SK-N-SH treated with all-trans-retinoic acid at 6 μM for 48 hours (cell line): ENCODE results near the gene SOWAHB.

Experiments used
- ATAC-seq: fragments of 200-7000 bp; cut with Tn5 transposase; 3 replicates; pipeline ENCODE4 v1.9.1; 2020; ENCODE audit warnings: mild to moderate bottlenecking, moderate library complexity
- ARNTL ChIP-seq: fragments of 450-650 bp; formaldehyde crosslinking; IDR thresholded peaks from 2 replicates; pipeline ENCODE4 v1.5.0; 2020; ENCODE audit warnings: low read depth, mild to moderate bottlenecking, moderate library complexity, borderline replicate concordance
- BACH2 ChIP-seq: fragments of 250-450 bp; sonication (Bioruptor Pico); IDR thresholded peaks from 2 replicates; pipeline ENCODE4 v1.9.0; 2021; ENCODE audit warnings: mild to moderate bottlenecking, borderline replicate concordance
- GLIS3 ChIP-seq: fragments of 250-450 bp; sonication (Bioruptor Pico); IDR thresholded peaks from 2 replicates; pipeline ENCODE4 v1.5.0; 2020; ENCODE audit warnings: mild to moderate bottlenecking, moderate library complexity
- OSR1 ChIP-seq: fragments of 250-450 bp; sonication (Bioruptor Pico); IDR thresholded peaks from 2 replicates; pipeline ENCODE4 v1.8.0; 2022; ENCODE audit warnings: moderate library complexity, mild to moderate bottlenecking, inconsistent platforms
- PPARA ChIP-seq: fragments of 250-450 bp; sonication (Bioruptor Pico); IDR thresholded peaks from 2 replicates; pipeline ENCODE4 v1.5.0; 2020; ENCODE audit warnings: mild to moderate bottlenecking, borderline replicate concordance
- RARB ChIP-seq: fragments of 250-450 bp; sonication (Bioruptor Pico); IDR thresholded peaks from 2 replicates; pipeline ENCODE4 v1.8.0; 2021; ENCODE audit warnings: mild to moderate bottlenecking, moderate library complexity
- SNAI2 ChIP-seq: fragments of 250-450 bp; sonication (Bioruptor Pico); IDR thresholded peaks from 2 replicates; pipeline ENCODE4 v1.5.0; 2020; ENCODE audit warnings: mild to moderate bottlenecking, moderate library complexity
- TCF4 ChIP-seq: fragments of 250-450 bp; sonication (Bioruptor Pico); IDR thresholded peaks from 2 replicates; pipeline ENCODE4 v1.8.0; 2021; ENCODE audit warnings: mild to moderate bottlenecking, moderate library complexity, borderline replicate concordance
- TOX ChIP-seq: fragments of 250-450 bp; sonication (Bioruptor Pico); IDR thresholded peaks from 2 replicates; pipeline ENCODE4 v1.8.0; 2021; ENCODE audit warnings: mild to moderate bottlenecking, moderate library complexity, borderline replicate concordance
- ZFP30 ChIP-seq: fragments of 450-650 bp; formaldehyde crosslinking; IDR thresholded peaks from 2 replicates; pipeline ENCODE4 v1.5.0; 2022; ENCODE audit warnings: mild to moderate bottlenecking, moderate library complexity
- ZNF565 ChIP-seq: fragments of 450-650 bp; formaldehyde crosslinking; conservative IDR thresholded peaks from 2 replicates; pipeline ENCODE4 v1.5.0; 2020; ENCODE audit warnings: low read depth, mild to moderate bottlenecking, moderate library complexity
- TF ChIP-seq, protein P1 (sequence below): fragments of 250-450 bp; sonication (Bioruptor Pico); IDR thresholded peaks from 2 replicates; pipeline ENCODE4 v1.5.1; 2021; ENCODE audit warnings: mild to moderate bottlenecking, moderate library complexity
- TF ChIP-seq, protein P2 (sequence below): fragments of 250-450 bp; sonication (Bioruptor Pico); IDR thresholded peaks from 2 replicates; pipeline ENCODE4 v1.5.0; 2020; ENCODE audit warnings: mild to moderate bottlenecking, moderate library complexity
- TF ChIP-seq, protein P3 (sequence below): fragments of 250-450 bp; sonication (Bioruptor Pico); IDR thresholded peaks from 2 replicates; pipeline ENCODE4 v1.8.0; 2020; ENCODE audit warnings: mild to moderate bottlenecking, moderate library complexity, borderline replicate concordance
- TF ChIP-seq, protein P4 (sequence below): fragments of 250-450 bp; sonication (Bioruptor Pico); IDR thresholded peaks from 2 replicates; pipeline ENCODE4 v1.5.1; 2020; ENCODE audit warnings: low read depth, mild to moderate bottlenecking, moderate library complexity
- TF ChIP-seq, protein P5 (sequence below): fragments of 250-450 bp; sonication (Bioruptor Pico); IDR thresholded peaks from 2 replicates; pipeline ENCODE4 v1.8.0; 2021; ENCODE audit warnings: low read depth, mild to moderate bottlenecking, moderate library complexity, borderline replicate concordance

The SOWAHB gene

DNA sequence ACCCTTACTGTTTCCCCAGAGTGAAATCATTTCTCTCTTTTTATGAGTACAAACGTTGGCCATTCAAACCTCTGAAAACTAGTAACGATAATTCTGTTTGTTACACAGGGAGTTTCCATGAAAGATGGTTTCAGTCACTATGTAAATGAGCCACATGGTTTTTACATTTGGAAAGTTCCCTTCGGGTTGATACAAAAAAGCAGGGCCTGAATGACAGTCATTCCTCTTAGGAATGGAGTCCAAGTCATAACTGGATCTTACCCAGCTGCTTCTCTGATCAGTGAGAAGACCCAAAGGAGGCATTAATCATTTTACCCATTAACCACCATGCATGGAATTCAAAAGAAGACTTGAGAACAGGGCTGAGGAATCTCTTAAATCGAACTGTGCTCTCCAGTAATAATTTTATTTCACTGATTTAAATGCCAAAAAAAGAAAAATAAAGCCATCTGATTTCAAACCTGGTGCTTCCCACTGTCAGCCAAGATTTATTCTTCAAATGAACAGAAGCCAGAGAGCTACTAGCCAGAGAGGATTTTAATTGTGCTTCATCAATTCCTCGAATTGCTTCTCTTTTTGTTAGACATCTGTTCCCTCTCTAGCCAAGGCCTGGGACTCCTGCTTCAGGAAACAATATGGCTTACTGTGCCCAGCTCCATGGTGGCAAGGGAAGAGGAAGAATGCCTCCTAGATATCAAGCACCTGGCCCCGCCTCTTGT is 3.2 kb downstream of the SOWAHB start:
- TF ChIP-seq BACH2 (no peak), ZFP30 (CRISPR knock-in tag) (no peak), OSR1 (no peak), GLIS3 (CRISPR knock-in tag) (no peak), TCF4 (CRISPR knock-in tag) (no peak), RARB (no peak), ARNTL (no peak)
- TF ChIP-seq, protein P1, sequence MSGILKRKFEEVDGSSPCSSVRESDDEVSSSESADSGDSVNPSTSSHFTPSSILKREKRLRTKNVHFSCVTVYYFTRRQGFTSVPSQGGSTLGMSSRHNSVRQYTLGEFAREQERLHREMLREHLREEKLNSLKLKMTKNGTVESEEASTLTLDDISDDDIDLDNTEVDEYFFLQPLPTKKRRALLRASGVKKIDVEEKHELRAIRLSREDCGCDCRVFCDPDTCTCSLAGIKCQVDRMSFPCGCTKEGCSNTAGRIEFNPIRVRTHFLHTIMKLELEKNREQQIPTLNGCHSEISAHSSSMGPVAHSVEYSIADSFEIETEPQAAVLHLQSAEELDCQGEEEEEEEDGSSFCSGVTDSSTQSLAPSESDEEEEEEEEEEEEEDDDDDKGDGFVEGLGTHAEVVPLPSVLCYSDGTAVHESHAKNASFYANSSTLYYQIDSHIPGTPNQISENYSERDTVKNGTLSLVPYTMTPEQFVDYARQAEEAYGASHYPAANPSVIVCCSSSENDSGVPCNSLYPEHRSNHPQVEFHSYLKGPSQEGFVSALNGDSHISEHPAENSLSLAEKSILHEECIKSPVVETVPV, result no peak
- TF ChIP-seq, protein P2, sequence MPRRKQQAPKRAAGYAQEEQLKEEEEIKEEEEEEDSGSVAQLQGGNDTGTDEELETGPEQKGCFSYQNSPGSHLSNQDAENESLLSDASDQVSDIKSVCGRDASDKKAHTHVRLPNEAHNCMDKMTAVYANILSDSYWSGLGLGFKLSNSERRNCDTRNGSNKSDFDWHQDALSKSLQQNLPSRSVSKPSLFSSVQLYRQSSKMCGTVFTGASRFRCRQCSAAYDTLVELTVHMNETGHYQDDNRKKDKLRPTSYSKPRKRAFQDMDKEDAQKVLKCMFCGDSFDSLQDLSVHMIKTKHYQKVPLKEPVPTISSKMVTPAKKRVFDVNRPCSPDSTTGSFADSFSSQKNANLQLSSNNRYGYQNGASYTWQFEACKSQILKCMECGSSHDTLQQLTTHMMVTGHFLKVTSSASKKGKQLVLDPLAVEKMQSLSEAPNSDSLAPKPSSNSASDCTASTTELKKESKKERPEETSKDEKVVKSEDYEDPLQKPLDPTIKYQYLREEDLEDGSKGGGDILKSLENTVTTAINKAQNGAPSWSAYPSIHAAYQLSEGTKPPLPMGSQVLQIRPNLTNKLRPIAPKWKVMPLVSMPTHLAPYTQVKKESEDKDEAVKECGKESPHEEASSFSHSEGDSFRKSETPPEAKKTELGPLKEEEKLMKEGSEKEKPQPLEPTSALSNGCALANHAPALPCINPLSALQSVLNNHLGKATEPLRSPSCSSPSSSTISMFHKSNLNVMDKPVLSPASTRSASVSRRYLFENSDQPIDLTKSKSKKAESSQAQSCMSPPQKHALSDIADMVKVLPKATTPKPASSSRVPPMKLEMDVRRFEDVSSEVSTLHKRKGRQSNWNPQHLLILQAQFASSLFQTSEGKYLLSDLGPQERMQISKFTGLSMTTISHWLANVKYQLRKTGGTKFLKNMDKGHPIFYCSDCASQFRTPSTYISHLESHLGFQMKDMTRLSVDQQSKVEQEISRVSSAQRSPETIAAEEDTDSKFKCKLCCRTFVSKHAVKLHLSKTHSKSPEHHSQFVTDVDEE (CRISPR knock-in tag), result no peak
- no peak for ATAC-seq

DNA sequence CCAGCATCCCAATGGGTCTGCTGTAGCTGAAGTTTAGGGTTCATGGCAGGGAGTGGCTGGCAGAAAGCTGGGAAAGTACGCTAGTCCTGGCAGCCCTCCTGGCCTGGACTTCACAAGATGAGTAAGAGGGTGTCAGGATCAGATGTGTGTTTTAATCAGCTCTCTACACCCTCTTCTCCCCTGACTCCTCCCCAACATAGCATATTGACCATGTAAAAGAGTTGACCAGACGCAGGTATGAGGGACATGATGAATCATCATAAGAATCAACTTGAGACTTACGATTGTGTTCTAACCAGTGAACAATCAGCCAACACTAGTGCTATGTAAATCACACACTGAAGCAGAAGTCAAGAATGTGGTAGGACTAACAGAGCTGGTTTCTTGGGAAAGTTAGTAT is 5.3 kb downstream of the SOWAHB start:
- no peak for ATAC-seq
- TF ChIP-seq, protein P3, sequence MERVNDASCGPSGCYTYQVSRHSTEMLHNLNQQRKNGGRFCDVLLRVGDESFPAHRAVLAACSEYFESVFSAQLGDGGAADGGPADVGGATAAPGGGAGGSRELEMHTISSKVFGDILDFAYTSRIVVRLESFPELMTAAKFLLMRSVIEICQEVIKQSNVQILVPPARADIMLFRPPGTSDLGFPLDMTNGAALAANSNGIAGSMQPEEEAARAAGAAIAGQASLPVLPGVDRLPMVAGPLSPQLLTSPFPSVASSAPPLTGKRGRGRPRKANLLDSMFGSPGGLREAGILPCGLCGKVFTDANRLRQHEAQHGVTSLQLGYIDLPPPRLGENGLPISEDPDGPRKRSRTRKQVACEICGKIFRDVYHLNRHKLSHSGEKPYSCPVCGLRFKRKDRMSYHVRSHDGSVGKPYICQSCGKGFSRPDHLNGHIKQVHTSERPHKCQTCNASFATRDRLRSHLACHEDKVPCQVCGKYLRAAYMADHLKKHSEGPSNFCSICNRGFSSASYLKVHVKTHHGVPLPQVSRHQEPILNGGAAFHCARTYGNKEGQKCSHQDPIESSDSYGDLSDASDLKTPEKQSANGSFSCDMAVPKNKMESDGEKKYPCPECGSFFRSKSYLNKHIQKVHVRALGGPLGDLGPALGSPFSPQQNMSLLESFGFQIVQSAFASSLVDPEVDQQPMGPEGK (CRISPR knock-in tag), result no peak
- no peak for TF ChIP-seq TCF4 (CRISPR knock-in tag)

DNA sequence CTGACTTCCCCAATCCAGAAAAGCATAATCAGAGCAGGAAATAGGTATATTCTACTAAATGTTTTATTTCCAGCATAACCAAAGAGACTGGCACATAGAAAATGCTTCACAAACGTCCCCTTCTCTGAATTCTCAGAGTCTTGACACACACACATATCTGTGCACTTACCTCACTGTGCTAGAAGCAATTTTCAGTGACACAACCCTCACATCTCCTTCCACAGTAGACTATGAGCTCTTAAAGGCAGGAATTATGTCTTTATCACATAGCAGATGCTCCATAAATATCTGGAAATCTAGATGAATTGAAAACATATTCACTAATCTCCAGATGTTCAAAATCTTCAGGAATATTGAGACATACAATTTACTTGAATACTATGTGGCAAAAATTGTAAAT is 5.9 kb downstream of the SOWAHB start:
- no peak for ATAC-seq
- TF ChIP-seq RARB (no peak), BACH2 (no peak), TCF4 (CRISPR knock-in tag) (no peak), SNAI2 (CRISPR knock-in tag) (no peak), OSR1 (no peak), ARNTL (no peak)
- TF ChIP-seq, protein P3 (CRISPR knock-in tag), result no peak

DNA sequence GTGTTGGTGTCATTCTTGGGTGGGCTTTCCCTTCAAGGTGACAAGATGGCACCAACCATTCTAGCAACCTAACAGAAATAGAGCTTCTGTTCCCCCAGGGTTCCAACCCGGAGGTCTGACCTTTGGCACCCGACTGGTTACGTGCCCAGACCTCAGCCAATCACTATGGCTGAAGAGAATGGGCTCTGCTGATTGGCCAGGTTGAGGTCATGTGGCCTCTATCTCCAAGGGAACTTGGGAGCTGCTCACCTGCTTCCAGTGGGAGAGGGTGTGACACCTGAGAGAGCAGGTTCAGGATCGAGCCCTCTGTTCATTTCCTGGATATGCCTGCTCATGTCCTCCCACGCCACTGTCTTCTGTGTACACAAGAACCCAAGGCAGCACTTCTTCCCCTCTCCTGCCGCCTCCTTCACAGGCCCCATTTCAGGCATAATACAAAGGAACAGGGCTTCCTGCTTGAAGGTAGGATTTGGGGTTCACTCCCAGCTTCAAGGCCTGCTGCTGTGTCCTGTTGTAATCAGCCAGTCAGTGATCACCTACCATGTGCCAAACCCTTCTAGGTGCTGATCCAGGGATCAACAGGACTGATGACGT is 11.0 kb downstream of the SOWAHB start:
- TF ChIP-seq, protein P4, sequence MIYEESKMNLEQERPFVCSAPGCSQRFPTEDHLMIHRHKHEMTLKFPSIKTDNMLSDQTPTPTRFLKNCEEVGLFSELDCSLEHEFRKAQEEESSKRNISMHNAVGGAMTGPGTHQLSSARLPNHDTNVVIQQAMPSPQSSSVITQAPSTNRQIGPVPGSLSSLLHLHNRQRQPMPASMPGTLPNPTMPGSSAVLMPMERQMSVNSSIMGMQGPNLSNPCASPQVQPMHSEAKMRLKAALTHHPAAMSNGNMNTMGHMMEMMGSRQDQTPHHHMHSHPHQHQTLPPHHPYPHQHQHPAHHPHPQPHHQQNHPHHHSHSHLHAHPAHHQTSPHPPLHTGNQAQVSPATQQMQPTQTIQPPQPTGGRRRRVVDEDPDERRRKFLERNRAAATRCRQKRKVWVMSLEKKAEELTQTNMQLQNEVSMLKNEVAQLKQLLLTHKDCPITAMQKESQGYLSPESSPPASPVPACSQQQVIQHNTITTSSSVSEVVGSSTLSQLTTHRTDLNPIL (CRISPR knock-in tag), result no peak
- no peak for ATAC-seq

DNA sequence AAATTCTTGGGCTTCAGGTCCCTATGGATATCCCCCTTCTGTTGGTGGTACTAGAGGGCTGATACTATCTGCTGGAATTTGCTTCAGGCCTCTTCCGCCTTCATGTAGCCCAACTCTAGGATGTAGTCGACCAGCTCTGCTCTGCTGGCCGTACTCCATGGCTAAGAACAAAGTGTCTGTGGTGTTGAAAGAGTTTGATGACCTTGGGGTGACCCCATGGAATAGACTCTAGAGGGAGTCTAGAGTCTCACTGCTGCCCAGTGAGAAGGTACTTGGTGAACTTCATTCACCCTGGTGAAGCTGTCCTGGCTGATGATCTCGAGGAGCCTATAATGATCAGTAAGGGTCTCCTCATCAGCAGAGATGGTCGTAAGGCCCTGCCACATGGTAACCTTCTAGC is 11.7 kb downstream of the SOWAHB start:
- TF ChIP-seq, protein P5, sequence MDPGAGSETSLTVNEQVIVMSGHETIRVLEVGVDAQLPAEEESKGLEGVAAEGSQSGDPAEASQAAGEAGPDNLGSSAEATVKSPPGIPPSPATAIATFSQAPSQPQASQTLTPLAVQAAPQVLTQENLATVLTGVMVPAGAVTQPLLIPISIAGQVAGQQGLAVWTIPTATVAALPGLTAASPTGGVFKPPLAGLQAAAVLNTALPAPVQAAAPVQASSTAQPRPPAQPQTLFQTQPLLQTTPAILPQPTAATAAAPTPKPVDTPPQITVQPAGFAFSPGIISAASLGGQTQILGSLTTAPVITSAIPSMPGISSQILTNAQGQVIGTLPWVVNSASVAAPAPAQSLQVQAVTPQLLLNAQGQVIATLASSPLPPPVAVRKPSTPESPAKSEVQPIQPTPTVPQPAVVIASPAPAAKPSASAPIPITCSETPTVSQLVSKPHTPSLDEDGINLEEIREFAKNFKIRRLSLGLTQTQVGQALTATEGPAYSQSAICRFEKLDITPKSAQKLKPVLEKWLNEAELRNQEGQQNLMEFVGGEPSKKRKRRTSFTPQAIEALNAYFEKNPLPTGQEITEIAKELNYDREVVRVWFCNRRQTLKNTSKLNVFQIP (CRISPR knock-in tag), result no peak
- no peak for TF ChIP-seq SNAI2 (CRISPR knock-in tag)
- TF ChIP-seq ARNTL, result no peak
- no peak for TF ChIP-seq ZNF565 (CRISPR knock-in tag)
- TF ChIP-seq RARB, result no peak
- no peak for TF ChIP-seq TOX (CRISPR knock-in tag)
- TF ChIP-seq PPARA, result no peak
- TF ChIP-seq, all 23 proteins: peak for 0
- ATAC-seq, result no peak
